ENCODE results near the gene SRGAP1. TPM values are rescaled to one million over a fixed set of nuclear protein-coding genes. Genes with fewer than 3 reads are reported as not detected.

SRGAP1 gene
- total and polyA plus RNA-seq, 2 of the 13 experiments (the other 11 are each of a cell fraction or from before 2014, with no cell fraction given) = 1.6 to 3.4 TPM

DNA sequence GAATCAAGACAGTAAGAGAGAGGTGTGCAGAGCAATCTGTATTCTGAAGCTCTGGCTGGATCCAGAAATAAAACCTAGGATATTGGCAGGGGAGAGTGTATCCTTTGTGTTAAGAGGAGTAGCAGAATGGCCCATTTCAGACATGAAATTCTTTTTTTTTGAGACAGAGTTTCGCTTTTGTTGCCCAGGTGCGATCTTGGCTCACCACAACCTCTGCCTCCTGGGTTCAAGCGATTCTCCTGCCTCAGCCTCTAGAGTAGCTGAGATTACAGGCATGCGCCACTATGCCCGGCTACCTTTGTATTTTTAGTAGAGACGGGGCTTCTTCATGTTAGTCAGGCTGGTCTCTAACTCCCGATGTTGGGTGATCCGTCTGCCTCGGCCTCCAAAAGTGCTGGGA, 6.1 kb upstream of the SRGAP1 start (continued):
- no peak for TF ChIP-seq UBTF (CRISPR knock-in tag; IDR thresholded peaks at IDR 0.05)
- TF ChIP-seq, protein P1, sequence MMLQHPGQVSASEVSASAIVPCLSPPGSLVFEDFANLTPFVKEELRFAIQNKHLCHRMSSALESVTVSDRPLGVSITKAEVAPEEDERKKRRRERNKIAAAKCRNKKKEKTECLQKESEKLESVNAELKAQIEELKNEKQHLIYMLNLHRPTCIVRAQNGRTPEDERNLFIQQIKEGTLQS (CRISPR knock-in tag; IDR thresholded peaks at IDR 0.05) = no peak
- no peak for TF ChIP-seq HNRNPUL1 (IDR thresholded peaks at IDR 0.05; ENCODE audit: low read depth, low read length)
- TF ChIP-seq ZNF430 (CRISPR knock-in tag; IDR thresholded peaks at IDR 0.05) = no peak
- no peak for TF ChIP-seq ZNF572 (CRISPR knock-in tag; IDR thresholded peaks at IDR 0.05)

GRCh38 chr12:63841011-63841410, 3.5 kb upstream of the SRGAP1 start:
- no peak for DNase-seq (ENCODE audit: low spot score)
- ChIA-PET CTCF (ENCODE audit: low intra/inter-chr PET ratio, low total read pairs) (interaction anchor here (3.5 kb wide), 1 partner anchor 415 kb away, joined by 48 read pairs; no protein-coding TSS in a partner anchor), POLR2A (no interaction called here)
- ATAC-seq = no peak
- 6% methylated on average over 3 of the region's 3 CpGs for WGBS (ENCODE audit: low lambda C conversion rate)
- BruUV-seq (replicated peaks) = no TSS peak
- no peak overlapping the region for H3K27ac ChIP-seq (ENCODE audit: extremely low read length, insufficient read depth, low read length)
- peaks cover 22% of the 10 kb centered on the region for H3K4me1 ChIP-seq (ENCODE audit: insufficient read depth, low read length)
- no peak overlapping the region for H2AFZ ChIP-seq (ENCODE audit: low read length)
- H3K4me3 ChIP-seq (replicated peaks in 1 of 3; ENCODE audit: insufficient read depth in 1 of 3, low read depth in 2 of 3, low read length in 3 of 3) = no peak overlapping the region
- H4K20me1 ChIP-seq (ENCODE audit: insufficient read depth, low read length) = no peaks in the 10 kb centered on the region
- no peaks in the 10 kb centered on the region for H3K9me3 ChIP-seq (ENCODE audit: low read length)
- no peak overlapping the region for H3K9ac ChIP-seq (ENCODE audit: insufficient read depth, low read depth, low read length)
- in situ Hi-C loops (cut with HindIII; ENCODE audit: extremely low pct_ligation_motif_present, low pct_unique_long_range_greater_than_20kb) = loop anchor here (5.0 kb wide), 2 partner anchors 341 to 416 kb away; no protein-coding TSS in a partner anchor
- peaks cover 4% of the 10 kb centered on the region for H3K79me2 ChIP-seq (ENCODE audit: insufficient read depth, low read length)
- no peak for FAIRE-seq
- H3K36me3 ChIP-seq (replicated peaks in 1 of 2; ENCODE audit: control insufficient read depth in 1 of 2, insufficient read depth in 2 of 2, low read length in 2 of 2) = no peaks in the 10 kb centered on the region
- H3K27me3 ChIP-seq (ENCODE audit: control insufficient read depth in 1 of 2, insufficient read depth in 2 of 2, low read length in 2 of 2) = no peaks in the 10 kb centered on the region; a peak in 1 of 5 replicates
- intact Hi-C loops (cut with micrococcal nuclease; ENCODE audit: unreplicated experiment) = loop anchor here (5.0 to 10.0 kb wide), 3 partner anchors 104 to 396 kb away; no protein-coding TSS in a partner anchor
- no peak overlapping the region for H3K4me2 ChIP-seq (ENCODE audit: low read depth, low read length)
- TF ChIP-seq ZNF766 (CRISPR knock-in tag; IDR thresholded peaks at IDR 0.05; ENCODE audit: borderline replicate concordance) (no peak), CREBL2 (CRISPR knock-in tag; IDR thresholded peaks at IDR 0.05; ENCODE audit: borderline replicate concordance) (no peak), ZBTB21 (CRISPR knock-in tag; IDR thresholded peaks at IDR 0.05) (no peak), GTF3A (CRISPR knock-in tag; conservative IDR thresholded peaks at IDR 0.05) (no peak), ZNF792 (CRISPR knock-in tag; IDR thresholded peaks at IDR 0.05) (no peak), NFE2L2 (IDR thresholded peaks at IDR 0.05; ENCODE audit: low read length) (no peak), ZBTB42 (CRISPR knock-in tag; IDR thresholded peaks at IDR 0.05) (no peak), RXRB (CRISPR knock-in tag; IDR thresholded peaks at IDR 0.05; ENCODE audit: borderline replicate concordance) (no peak), ZFP37 (CRISPR knock-in tag; IDR thresholded peaks at IDR 0.05; ENCODE audit: borderline replicate concordance) (no peak), KDM2A (CRISPR knock-in tag; IDR thresholded peaks at IDR 0.05; ENCODE audit: borderline replicate concordance, low read depth) (no peak), PRMT3 (CRISPR knock-in tag; IDR thresholded peaks at IDR 0.05; ENCODE audit: borderline replicate concordance, low read depth) (no peak), TBP (CRISPR knock-in tag; IDR thresholded peaks at IDR 0.05) (no peak), ZNF724P (CRISPR knock-in tag; IDR thresholded peaks at IDR 0.05; ENCODE audit: borderline replicate concordance) (no peak)
- TF ChIP-seq, protein P2, sequence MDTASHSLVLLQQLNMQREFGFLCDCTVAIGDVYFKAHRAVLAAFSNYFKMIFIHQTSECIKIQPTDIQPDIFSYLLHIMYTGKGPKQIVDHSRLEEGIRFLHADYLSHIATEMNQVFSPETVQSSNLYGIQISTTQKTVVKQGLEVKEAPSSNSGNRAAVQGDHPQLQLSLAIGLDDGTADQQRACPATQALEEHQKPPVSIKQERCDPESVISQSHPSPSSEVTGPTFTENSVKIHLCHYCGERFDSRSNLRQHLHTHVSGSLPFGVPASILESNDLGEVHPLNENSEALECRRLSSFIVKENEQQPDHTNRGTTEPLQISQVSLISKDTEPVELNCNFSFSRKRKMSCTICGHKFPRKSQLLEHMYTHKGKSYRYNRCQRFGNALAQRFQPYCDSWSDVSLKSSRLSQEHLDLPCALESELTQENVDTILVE (CRISPR knock-in tag; IDR thresholded peaks at IDR 0.05) = no peak
- TF ChIP-seq, protein P3, sequence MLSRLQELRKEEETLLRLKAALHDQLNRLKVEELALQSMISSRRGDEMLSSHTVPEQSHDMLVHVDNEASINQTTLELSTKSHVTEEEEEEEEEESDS (CRISPR knock-in tag; IDR thresholded peaks at IDR 0.05; ENCODE audit: borderline replicate concordance) = no peak
